IMR-90 (cell line): ENCODE data around the gene GCLC. TPM values are rescaled to one million over a fixed set of nuclear protein-coding genes. Genes with fewer than 3 reads are reported as not detected.
A peak's percentile ranks its signal among the peaks of the same experiment; 100 is the strongest.

ENCODE experiments used
- ATAC-seq: fragments of 200-7000 bp; cut with Tn5 transposase; 2 replicates; pipeline ENCODE4 v1.9.1; 2020; ENCODE audit warnings: low read depth, mild to moderate bottlenecking, moderate library complexity
- BruUV-seq: library from RNA; stranded (reverse); fragments of 400-500 nt; replicated peaks from 2 replicates; lab custom pipeline; 2021; lab: Mats Ljungman, UMichigan
- CTCF ChIA-PET: fragments of 300-600 bp; formaldehyde crosslinking; extraction: SDS; loops from one replicate; lab custom pipeline; 2021; ENCODE audit warnings: antibody characterized with exemption; lab: Yijun Ruan, JAX
- POLR2A ChIA-PET: fragments of 300-600 bp; sonication (Branson Sonifier 250); formaldehyde crosslinking; loops from one replicate; lab custom pipeline; 2022; ENCODE audit warnings: antibody characterized with exemption; ENCODE audit not compliant: unreplicated experiment; lab: Charles Lee
- DNase-seq: peaks from one replicate; pipeline ENCODE4 v3.0.0; 2013
- H2AFZ ChIP-seq: replicated peaks from 2 replicates; pipeline ENCODE3; 2013; ENCODE audit warnings: low read length, mild to moderate bottlenecking; ENCODE audit not compliant: poor library complexity
- H2AK5ac ChIP-seq: 2 replicates; pipeline ENCODE4 v1.6.1; 2013; ENCODE audit warnings: low read depth, low read length, inconsistent platforms
- H2AK9ac ChIP-seq: replicated peaks from 2 replicates; pipeline ENCODE3; 2013; ENCODE audit warnings: mild to moderate bottlenecking, low read depth, low read length, moderate library complexity; ENCODE audit not compliant: poor library complexity
- H2BK120ac ChIP-seq: 2 replicates; pipeline ENCODE4 v1.6.1; 2013; ENCODE audit warnings: low read depth, low read length, inconsistent platforms
- H2BK15ac ChIP-seq: 3 replicates; pipeline ENCODE4 v1.6.1; 2013; ENCODE audit warnings: low read depth, low read length, inconsistent platforms
- H2BK20ac ChIP-seq: 2 replicates; pipeline ENCODE4 v1.6.1; 2013; ENCODE audit warnings: low read depth, mild to moderate bottlenecking, inconsistent platforms, low read length, moderate library complexity
- H2BK5ac ChIP-seq: 2 replicates; pipeline ENCODE4 v1.6.1; 2013; ENCODE audit warnings: mild to moderate bottlenecking, low read depth, low read length, inconsistent platforms; ENCODE audit not compliant: poor library complexity, severe bottlenecking
- H3K14ac ChIP-seq: replicated peaks from 2 replicates; pipeline ENCODE4 v1.6.1; 2013; ENCODE audit warnings: low read depth, low read length, inconsistent platforms
- H3K18ac ChIP-seq: 2 replicates; pipeline ENCODE4 v1.6.1; 2013; ENCODE audit warnings: low read depth, low read length, control low read depth
- H3K23ac ChIP-seq: 2 replicates; pipeline ENCODE4 v1.6.1; 2013; ENCODE audit warnings: low read depth, low read length, inconsistent platforms
- H3K27ac ChIP-seq: 2 replicates; pipeline ENCODE4 v1.5.1; 2013; ENCODE audit warnings: mild to moderate bottlenecking, control low read depth, low read length; ENCODE audit not compliant: insufficient read depth
- H3K27me3 ChIP-seq: 2 replicates; pipeline ENCODE4 v1.6.1; 2013; ENCODE audit warnings: low read length; ENCODE audit not compliant: control insufficient read depth, insufficient read depth
- H3K36me3 ChIP-seq: 2 replicates; pipeline ENCODE4 v1.6.1; 2013; ENCODE audit warnings: low read length, mixed read lengths; ENCODE audit not compliant: control insufficient read depth, insufficient read depth
- H3K4ac ChIP-seq: 2 replicates; pipeline ENCODE4 v1.6.1; 2013; ENCODE audit warnings: low read depth, low read length, inconsistent platforms
- H3K4me1 ChIP-seq: 2 replicates; pipeline ENCODE4 v1.6.1; 2013; ENCODE audit warnings: low read length, mixed read lengths; ENCODE audit not compliant: control insufficient read depth, insufficient read depth
- H3K4me2 ChIP-seq: 2 replicates; pipeline ENCODE4 v1.6.1; 2013; ENCODE audit warnings: low read depth, mild to moderate bottlenecking, control low read depth, low read length, moderate library complexity
- H3K4me3 ChIP-seq: 2 replicates; pipeline ENCODE4 v1.5.1; 2013; ENCODE audit warnings: low read depth, mild to moderate bottlenecking, control low read depth, low read length, moderate library complexity; ENCODE audit not compliant: insufficient read depth
- H3K56ac ChIP-seq: 2 replicates; pipeline ENCODE4 v1.6.1; 2013; ENCODE audit warnings: low read length, inconsistent platforms; ENCODE audit not compliant: insufficient read depth; ENCODE audit errors: extremely low read depth
- H3K79me1 ChIP-seq, 2 experiments: 2 replicates each; pipeline ENCODE4 v1.6.1; 2013; ENCODE audit warnings: low read length in 2 of 2, inconsistent platforms in 1 of 2, low read depth in 1 of 2
- H3K9ac ChIP-seq: 2 replicates; pipeline ENCODE4 v1.6.1; 2013; ENCODE audit warnings: low read depth, low read length, control low read depth
- H3K9me1 ChIP-seq: 2 replicates; pipeline ENCODE4 v1.6.1; 2013; ENCODE audit warnings: low read length, inconsistent platforms; ENCODE audit not compliant: insufficient read depth
- H3K9me3 ChIP-seq: 2 replicates; pipeline ENCODE4 v1.6.1; 2013; ENCODE audit warnings: low read length; ENCODE audit not compliant: control insufficient read depth, insufficient read depth
- H4K20me1 ChIP-seq: 2 replicates; pipeline ENCODE4 v1.6.1; 2013; ENCODE audit warnings: low read length, inconsistent platforms; ENCODE audit not compliant: insufficient read depth
- H4K5ac ChIP-seq: 2 replicates; pipeline ENCODE4 v1.6.1; 2013; ENCODE audit warnings: mild to moderate bottlenecking, low read depth, low read length, control low read depth
- H4K8ac ChIP-seq, 2 experiments: 2 replicates each; pipeline ENCODE4 v1.6.1; 2013; ENCODE audit warnings: low read depth in 2 of 2, low read length in 2 of 2, control low read depth in 1 of 2, inconsistent platforms in 1 of 2
- H4K91ac ChIP-seq: 2 replicates; pipeline ENCODE4 v1.6.1; 2013; ENCODE audit warnings: low read depth, low read length, inconsistent platforms; ENCODE audit not compliant: insufficient read depth
- BHLHE40 ChIP-seq: fragments of 150-350 bp; IDR thresholded peaks from 2 replicates; pipeline ENCODE4 v1.6.1; 2016; ENCODE audit warnings: mild to moderate bottlenecking, low read depth, low read length
- CEBPB ChIP-seq: IDR thresholded peaks from 2 replicates; pipeline ENCODE4 v1.6.1; 2012; ENCODE audit warnings: low read depth, low read length, improper control_type of control experiment
- CHD1 ChIP-seq: IDR thresholded peaks from 2 replicates; pipeline ENCODE4 v1.6.1; 2012; ENCODE audit warnings: low read depth, low read length, improper control_type of control experiment
- FOS ChIP-seq: fragments of 150-350 bp; IDR thresholded peaks from 2 replicates; pipeline ENCODE4 v1.6.1; 2016; ENCODE audit warnings: low read depth, low read length
- MAFK ChIP-seq: IDR thresholded peaks from 2 replicates; pipeline ENCODE4 v1.6.1; 2012; ENCODE audit warnings: low read depth, low read length, improper control_type of control experiment
- MAZ ChIP-seq: IDR thresholded peaks from 2 replicates; pipeline ENCODE4 v1.6.1; 2012; ENCODE audit warnings: low read depth, mild to moderate bottlenecking, low read length, improper control_type of control experiment, moderate library complexity, borderline replicate concordance
- MXI1 ChIP-seq: IDR thresholded peaks from 2 replicates; pipeline ENCODE4 v1.6.1; 2012; ENCODE audit warnings: low read depth, mild to moderate bottlenecking, low read length, moderate library complexity, borderline replicate concordance
- NFE2L2 ChIP-seq: fragments of 150-350 bp; IDR thresholded peaks from 2 replicates; pipeline ENCODE4 v1.6.1; 2016; ENCODE audit warnings: low read depth, mild to moderate bottlenecking, low read length
- POLR2A ChIP-seq: IDR thresholded peaks from 2 replicates; pipeline ENCODE4 v1.6.1; 2012; ENCODE audit warnings: mild to moderate bottlenecking, low read depth, low read length
- RCOR1 ChIP-seq: IDR thresholded peaks from 2 replicates; pipeline ENCODE4 v1.6.1; 2012; ENCODE audit warnings: mild to moderate bottlenecking, low read length, improper control_type of control experiment; ENCODE audit not compliant: insufficient replicate concordance
- RFX5 ChIP-seq: IDR thresholded peaks from 2 replicates; pipeline ENCODE4 v1.8.0; 2012; ENCODE audit warnings: low read depth, mild to moderate bottlenecking, low read length, moderate library complexity
- SMC3 ChIP-seq: fragments of 150-350 bp; IDR thresholded peaks from 2 replicates; pipeline ENCODE4 v1.6.1; 2016; ENCODE audit warnings: low read depth, mild to moderate bottlenecking, antibody characterized with exemption, low read length, moderate library complexity
- WGBS, 2 experiments: methylation state at CpG; one replicate each; pipeline versions ENCODE4 v1.1.5 to v1.1.7; 2013; ENCODE audit warnings: missing lambda C conversion rate in 2 of 2; ENCODE audit not compliant: insufficient read length in 1 of 2; ENCODE audit errors: extremely low coverage in 2 of 2; 5-methylcytosine and 5-hydroxymethylcytosine counted together
- dilution Hi-C: fragments of 300-500 bp; cut with HindIII; formaldehyde crosslinking; loops from one replicate; pipeline ENCODE4 v1.14.3; 2018; ENCODE audit warnings: low sequenced_read_pairs; ENCODE audit not compliant: unreplicated experiment
- in situ Hi-C: fragments of 300-500 bp; cut with MboI; formaldehyde crosslinking; loops from 3 replicates; pipeline ENCODE4 v1.14.3; 2019; ENCODE audit warnings: low sequenced_read_pairs, inconsistent platforms, mixed read lengths
- intact Hi-C: fragments of 100-400 bp; cut with micrococcal nuclease; formaldehyde crosslinking; loops from 2 replicates; pipeline ENCODE4 v1.10.0; 2022
- polyA plus RNA-seq, 3 experiments: library from polyadenylated mRNA; depleted of rRNA; stranded (reverse); fragments of >200 nt; gene quantifications; 2 replicates each; pipeline ENCODE4 v1.2.3, GENCODE V29; 2012; ENCODE audit warnings: low replicate concordance in 1 of 3
- total RNA-seq: library from RNA; depleted of rRNA; stranded (reverse); fragments of >200 nt; gene quantifications from 2 replicates; pipeline ENCODE4 v1.2.3, GENCODE V29; 2012
- TF ChIP-seq, protein P1 (sequence below): fragments of 150-350 bp; IDR thresholded peaks from 2 replicates; pipeline ENCODE4 v1.6.1; 2016; ENCODE audit warnings: low read depth, mild to moderate bottlenecking, low read length, moderate library complexity, borderline replicate concordance
- TF ChIP-seq, protein P2 (sequence below): fragments of 150-350 bp; IDR thresholded peaks from 2 replicates; pipeline ENCODE4 v1.6.1; 2017; ENCODE audit warnings: mild to moderate bottlenecking, antibody characterized with exemption, low read length, low read depth
- TF ChIP-seq, protein P3 (sequence below): conservative IDR thresholded peaks from 2 replicates; pipeline ENCODE4 v1.5.1; 2012; ENCODE audit warnings: mild to moderate bottlenecking, low read depth, low read length, improper control_type of control experiment

GCLC gene
- total and polyA plus RNA-seq, 2 of the 4 experiments (the other 2 are of a cell fraction), result 14.2 to 24.2 TPM

DNA sequence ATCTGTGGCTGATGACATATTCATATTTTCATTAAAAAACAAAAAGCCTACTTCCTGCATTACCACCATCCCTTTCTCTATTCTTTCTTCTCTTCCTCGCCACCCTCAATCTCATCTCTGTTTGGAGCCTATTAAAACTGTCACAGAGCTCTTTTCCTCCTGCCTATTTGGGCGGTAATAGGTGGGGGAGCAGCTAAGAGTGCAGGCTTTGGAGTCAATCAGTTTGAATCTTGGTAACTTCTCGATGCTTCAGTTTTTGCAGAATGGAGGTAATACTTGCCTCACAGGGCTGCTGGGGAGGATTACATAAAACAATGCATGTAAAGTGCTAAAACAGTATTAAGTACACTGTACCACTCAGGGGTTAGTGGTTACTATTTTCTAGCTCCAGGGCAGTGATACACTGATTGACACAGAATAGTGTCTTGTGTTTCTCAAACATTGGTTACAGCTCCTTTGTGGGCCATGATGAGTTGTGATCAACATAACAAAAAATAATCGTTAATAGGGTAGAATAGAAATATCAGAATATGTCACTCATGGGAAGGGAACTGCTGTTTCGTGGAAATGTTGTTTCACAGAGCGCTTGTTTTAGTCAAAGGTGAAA is 14.0 kb downstream of the GCLC start:
- Histone ChIP-seq H4K91ac (peak overlapping the region; percentile 31; the same call in 1 of the 2 replicates), H2BK120ac (0 out of 2 replicates have a peak overlapping the region, but pooled peaks have one; percentile 9), H3K18ac (no peak overlapping the region), H2AFZ (no peak overlapping the region), H4K5ac (no peak overlapping the region), H3K36me3 (peaks cover 3% of the 10 kb centered on the region; the same call in 1 of the 2 replicates), H2BK5ac (no peak overlapping the region), H2AK9ac (no peak overlapping the region), H3K9me1 (0 out of 2 replicates have a peak, but pooled peaks cover 16% of the 10 kb centered on the region), H3K14ac (no peak overlapping the region), H3K27me3 (no peaks in the 10 kb centered on the region), H3K9ac (no peak overlapping the region), H4K20me1 (peaks cover 12% of the 10 kb centered on the region; the same call in 1 of the 2 replicates), H4K8ac (no peak overlapping the region), H3K56ac (no peak overlapping the region), H3K4me1 (peaks cover 30% of the 10 kb centered on the region), H3K4ac (0 out of 2 replicates have a peak overlapping the region, but pooled peaks have one; percentile 12), H2AK5ac (peak overlapping the region; percentile 17; the same call in 1 of the 2 replicates), H3K27ac (no peak overlapping the region), H3K9me3 (no peaks in the 10 kb centered on the region), H3K23ac (no peak overlapping the region), H3K4me2 (no peak overlapping the region), H3K4me3 (no peak overlapping the region), H2BK20ac (no peak overlapping the region), H2BK15ac (no peak overlapping the region), H3K79me1 (peaks cover 32 to 59% of the 10 kb centered on the region in 2 experiments)
- ATAC-seq (no peak), DNase-seq (no peak)
- BruUV-seq, result no TSS peak
- 94% methylated on average over 3 of the region's 6 CpGs; no CpG with 5 or more reads in 1 of the 2 experiments for WGBS, 2 experiments
- intact Hi-C loops, result no loop called here
- CTCF ChIA-PET, result no interaction called here
- in situ Hi-C loops, result loop anchor here (10.0 kb wide), 1 partner anchor 264 kb away; the partner anchor contains the start of gene LRRC1
- POLR2A ChIA-PET, result no interaction called here
- dilution Hi-C loops, result no loop called here
- no peak for TF ChIP-seq POLR2A
- TF ChIP-seq NFE2L2, result no peak
- no peak for TF ChIP-seq MXI1
- no peak for TF ChIP-seq SMC3
- TF ChIP-seq RCOR1, result no peak
- TF ChIP-seq BHLHE40, result no peak
- TF ChIP-seq, protein P1, sequence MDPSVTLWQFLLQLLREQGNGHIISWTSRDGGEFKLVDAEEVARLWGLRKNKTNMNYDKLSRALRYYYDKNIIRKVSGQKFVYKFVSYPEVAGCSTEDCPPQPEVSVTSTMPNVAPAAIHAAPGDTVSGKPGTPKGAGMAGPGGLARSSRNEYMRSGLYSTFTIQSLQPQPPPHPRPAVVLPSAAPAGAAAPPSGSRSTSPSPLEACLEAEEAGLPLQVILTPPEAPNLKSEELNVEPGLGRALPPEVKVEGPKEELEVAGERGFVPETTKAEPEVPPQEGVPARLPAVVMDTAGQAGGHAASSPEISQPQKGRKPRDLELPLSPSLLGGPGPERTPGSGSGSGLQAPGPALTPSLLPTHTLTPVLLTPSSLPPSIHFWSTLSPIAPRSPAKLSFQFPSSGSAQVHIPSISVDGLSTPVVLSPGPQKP, result no peak
- TF ChIP-seq, protein P2, sequence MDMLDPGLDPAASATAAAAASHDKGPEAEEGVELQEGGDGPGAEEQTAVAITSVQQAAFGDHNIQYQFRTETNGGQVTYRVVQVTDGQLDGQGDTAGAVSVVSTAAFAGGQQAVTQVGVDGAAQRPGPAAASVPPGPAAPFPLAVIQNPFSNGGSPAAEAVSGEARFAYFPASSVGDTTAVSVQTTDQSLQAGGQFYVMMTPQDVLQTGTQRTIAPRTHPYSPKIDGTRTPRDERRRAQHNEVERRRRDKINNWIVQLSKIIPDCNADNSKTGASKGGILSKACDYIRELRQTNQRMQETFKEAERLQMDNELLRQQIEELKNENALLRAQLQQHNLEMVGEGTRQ, result no peak
- TF ChIP-seq, protein P3, sequence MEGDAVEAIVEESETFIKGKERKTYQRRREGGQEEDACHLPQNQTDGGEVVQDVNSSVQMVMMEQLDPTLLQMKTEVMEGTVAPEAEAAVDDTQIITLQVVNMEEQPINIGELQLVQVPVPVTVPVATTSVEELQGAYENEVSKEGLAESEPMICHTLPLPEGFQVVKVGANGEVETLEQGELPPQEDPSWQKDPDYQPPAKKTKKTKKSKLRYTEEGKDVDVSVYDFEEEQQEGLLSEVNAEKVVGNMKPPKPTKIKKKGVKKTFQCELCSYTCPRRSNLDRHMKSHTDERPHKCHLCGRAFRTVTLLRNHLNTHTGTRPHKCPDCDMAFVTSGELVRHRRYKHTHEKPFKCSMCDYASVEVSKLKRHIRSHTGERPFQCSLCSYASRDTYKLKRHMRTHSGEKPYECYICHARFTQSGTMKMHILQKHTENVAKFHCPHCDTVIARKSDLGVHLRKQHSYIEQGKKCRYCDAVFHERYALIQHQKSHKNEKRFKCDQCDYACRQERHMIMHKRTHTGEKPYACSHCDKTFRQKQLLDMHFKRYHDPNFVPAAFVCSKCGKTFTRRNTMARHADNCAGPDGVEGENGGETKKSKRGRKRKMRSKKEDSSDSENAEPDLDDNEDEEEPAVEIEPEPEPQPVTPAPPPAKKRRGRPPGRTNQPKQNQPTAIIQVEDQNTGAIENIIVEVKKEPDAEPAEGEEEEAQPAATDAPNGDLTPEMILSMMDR, result no peak
- no peak for TF ChIP-seq MAZ
- TF ChIP-seq MAFK, result no peak
- no peak for TF ChIP-seq CEBPB
- TF ChIP-seq RFX5, result no peak
- TF ChIP-seq CHD1, result no peak
- no peak for TF ChIP-seq FOS
